Measurements from ENCODE around the gene MED13L. TPM values are rescaled to one million over a fixed set of nuclear protein-coding genes. Genes with fewer than 3 reads are reported as not detected.
"Not testable (repeated sequence)": the region's sequence is repeated elsewhere in the genome, so short reads cannot be mapped to it uniquely, and the experiment has no call there.

Gene MED13L
- total RNA-seq, 3 donors from 2014 or later: 45.6 to 49.7 (median 47.5) TPM

DNA sequence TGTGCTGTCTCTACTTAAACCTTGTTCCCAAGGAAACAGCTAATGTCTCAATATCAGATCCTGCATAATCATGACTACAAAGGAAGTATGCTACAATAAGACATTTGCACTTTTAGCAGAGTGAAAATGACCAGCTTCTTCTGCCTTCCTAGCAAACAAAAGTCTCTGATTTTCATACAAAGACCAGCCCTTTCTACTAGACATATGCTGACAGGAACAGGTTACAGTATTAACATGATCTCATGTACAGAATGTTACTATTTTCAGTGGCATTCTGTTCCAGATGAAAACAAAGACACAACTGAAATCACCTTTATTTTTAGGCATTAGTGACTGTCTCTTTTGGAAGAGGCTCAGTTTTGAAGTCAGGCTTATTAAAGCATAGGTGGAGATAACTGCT, 228.6 kb downstream of the MED13L start:
- H3K4me1 Mint-ChIP-seq (ENCODE audit: low read depth): peaks cover 56% of the 10 kb centered on the region
- H3K4me3 Mint-ChIP-seq: no peak overlapping the region
- no peak for ATAC-seq
- H3K36me3 Mint-ChIP-seq (ENCODE audit: insufficient read depth): no peaks in the 10 kb centered on the region
- H3K27me3 Mint-ChIP-seq (ENCODE audit: low read depth): no peaks in the 10 kb centered on the region
- H3K9me3 Mint-ChIP-seq: no peaks in the 10 kb centered on the region
- no peak for DNase-seq

GRCh38 chr12:116046039-116046438, 231.5 kb downstream of the MED13L start:
- no peak for ATAC-seq
- no peak for DNase-seq
- no peak overlapping the region for H3K4me3 Mint-ChIP-seq
- H3K27me3 Mint-ChIP-seq (ENCODE audit: low read depth): no peaks in the 10 kb centered on the region
- H3K4me1 Mint-ChIP-seq (ENCODE audit: low read depth): peaks cover 42% of the 10 kb centered on the region
- H3K36me3 Mint-ChIP-seq (ENCODE audit: insufficient read depth): peaks cover 2% of the 10 kb centered on the region
- no peaks in the 10 kb centered on the region for H3K9me3 Mint-ChIP-seq

DNA sequence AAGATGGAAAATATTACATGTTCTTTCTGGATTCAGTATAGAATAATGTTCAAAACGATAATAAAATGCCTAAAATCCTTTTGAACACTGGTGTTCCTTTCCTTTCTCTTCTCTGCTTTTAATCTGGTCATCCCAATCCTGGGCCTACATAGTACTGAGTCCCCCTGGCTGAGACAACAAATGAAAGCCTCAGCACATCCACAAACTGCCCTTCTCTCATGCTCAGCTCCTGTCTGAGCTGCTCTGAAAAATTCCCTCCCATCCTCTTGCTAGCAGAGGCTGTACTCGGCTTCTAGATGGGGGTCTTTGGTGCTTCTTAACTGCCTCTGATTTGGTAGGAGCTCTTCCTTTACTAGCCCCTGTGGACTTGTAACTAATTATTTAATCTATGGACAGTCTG, 232.3 kb downstream of the MED13L start:
- no peaks in the 10 kb centered on the region for H3K27me3 Mint-ChIP-seq (ENCODE audit: low read depth)
- H3K36me3 Mint-ChIP-seq (ENCODE audit: insufficient read depth): peaks cover 5% of the 10 kb centered on the region
- DNase-seq (no peak), ATAC-seq (no peak)
- H3K4me3 Mint-ChIP-seq: no peak overlapping the region
- no peaks in the 10 kb centered on the region for H3K9me3 Mint-ChIP-seq
- H3K4me1 Mint-ChIP-seq (ENCODE audit: low read depth): peaks cover 42% of the 10 kb centered on the region

DNA sequence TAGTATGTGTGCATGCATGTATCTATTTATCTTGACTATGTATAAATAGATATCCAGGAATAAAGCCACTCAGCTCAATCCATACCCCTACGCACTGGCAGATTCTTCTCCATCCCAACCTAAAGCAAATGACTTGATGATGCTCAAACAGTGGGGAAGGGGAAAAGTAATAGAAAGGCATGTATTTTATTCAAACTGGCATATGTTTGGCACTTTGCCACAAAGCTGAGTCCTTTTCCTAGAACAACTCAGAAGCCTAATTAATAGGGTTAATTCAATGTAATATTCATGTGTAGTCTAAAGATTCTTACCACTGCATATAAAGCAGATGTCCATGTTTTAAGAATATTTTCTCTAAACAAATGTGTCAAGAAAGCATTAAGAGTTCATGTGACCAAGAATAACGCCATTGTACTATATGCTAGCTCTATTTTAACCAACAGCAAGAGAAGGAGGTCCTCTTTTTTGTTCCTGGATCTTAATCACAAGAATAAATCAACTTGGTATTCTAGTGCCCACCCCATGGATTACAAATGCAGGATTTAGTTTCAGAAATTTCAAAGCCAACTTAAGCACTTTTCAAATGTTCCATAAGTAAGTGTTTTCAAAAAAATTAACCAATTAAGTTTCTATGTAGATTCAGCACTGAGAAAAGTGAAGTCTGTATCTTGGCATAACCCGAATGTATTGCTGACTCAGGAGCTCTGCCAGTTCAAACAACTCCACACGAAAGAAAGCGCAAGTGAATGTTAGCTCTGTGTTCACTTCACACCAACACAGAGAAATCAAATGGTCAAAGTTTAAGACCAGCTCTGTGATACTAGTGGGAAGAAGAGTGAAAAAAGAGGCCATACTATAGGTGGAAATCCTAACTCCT, 233.6 kb downstream of the MED13L start:
- no peak for DNase-seq
- Mint-ChIP-seq H3K4me3 (no peak overlapping the region), H3K36me3 (ENCODE audit: insufficient read depth) (peaks cover 5% of the 10 kb centered on the region), H3K4me1 (ENCODE audit: low read depth) (peaks cover 38% of the 10 kb centered on the region), H3K27me3 (ENCODE audit: low read depth) (no peaks in the 10 kb centered on the region), H3K9me3 (no peaks in the 10 kb centered on the region)
- ATAC-seq: no peak

DNA sequence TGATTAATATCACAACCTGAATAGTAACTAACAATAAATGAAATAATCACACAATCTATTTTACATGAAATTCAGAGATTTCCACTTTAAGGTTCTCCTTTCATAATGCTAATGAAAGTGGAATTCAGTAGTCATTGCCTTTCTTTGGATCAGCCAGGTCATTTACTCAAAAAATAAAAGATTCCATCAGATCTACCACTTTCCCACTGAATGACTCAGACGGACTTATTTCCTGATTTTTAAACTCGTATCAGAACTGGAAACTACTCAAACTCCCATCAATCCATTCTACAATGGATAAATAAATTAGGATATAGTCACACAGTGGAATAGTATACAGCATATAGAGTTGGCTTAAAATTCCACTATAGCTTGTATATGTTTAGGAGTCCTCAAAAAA, 237.1 kb downstream of the MED13L start:
- Mint-ChIP-seq H3K36me3 (ENCODE audit: insufficient read depth) (peaks cover 5% of the 10 kb centered on the region), H3K4me3 (no peak overlapping the region), H3K4me1 (ENCODE audit: low read depth) (peaks cover 31% of the 10 kb centered on the region), H3K9me3 (no peaks in the 10 kb centered on the region), H3K27me3 (ENCODE audit: low read depth) (no peaks in the 10 kb centered on the region)
- DNase-seq (no peak), ATAC-seq (no peak)

DNA sequence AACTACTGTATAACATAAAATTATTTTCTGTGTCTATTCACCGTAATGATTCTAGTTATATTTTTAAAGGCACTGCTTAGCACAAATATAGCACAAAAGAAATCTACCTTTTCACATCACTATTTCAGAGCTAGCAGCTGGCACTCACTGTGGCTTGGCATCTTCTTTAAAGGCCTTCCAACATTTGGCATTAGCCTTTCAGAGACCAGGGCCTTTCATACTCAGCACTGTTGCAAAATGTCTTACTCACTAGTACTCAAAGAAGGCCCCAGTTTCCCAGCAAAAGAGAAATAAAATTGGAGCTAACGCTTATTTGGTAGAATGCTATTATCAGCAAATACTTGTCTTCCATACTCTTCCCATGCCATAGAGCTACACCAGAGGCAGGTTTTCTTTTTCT, 238.4 kb downstream of the MED13L start:
- H3K4me3 Mint-ChIP-seq: no peak overlapping the region
- peaks cover 5% of the 10 kb centered on the region for H3K36me3 Mint-ChIP-seq (ENCODE audit: insufficient read depth)
- H3K4me1 Mint-ChIP-seq (ENCODE audit: low read depth): peaks cover 21% of the 10 kb centered on the region
- ATAC-seq (no peak), DNase-seq (no peak)
- H3K27me3 Mint-ChIP-seq (ENCODE audit: low read depth): no peaks in the 10 kb centered on the region
- no peaks in the 10 kb centered on the region for H3K9me3 Mint-ChIP-seq

- no peak overlapping the region for H3K4me3 Mint-ChIP-seq
- peaks cover 5% of the 10 kb centered on the region for H3K36me3 Mint-ChIP-seq (ENCODE audit: insufficient read depth)
- no peak for ATAC-seq
- no peak for DNase-seq
- peaks cover 17% of the 10 kb centered on the region for H3K4me1 Mint-ChIP-seq (ENCODE audit: low read depth)
- H3K9me3 Mint-ChIP-seq: no peaks in the 10 kb centered on the region
- H3K27me3 Mint-ChIP-seq (ENCODE audit: low read depth): no peaks in the 10 kb centered on the region
Observed at GRCh38 chr12:116037941-116038837, 239.3 kb downstream of the MED13L start.

- DNase-seq (no peak), ATAC-seq (no peak)
- no peaks in the 10 kb centered on the region for H3K36me3 Mint-ChIP-seq (ENCODE audit: insufficient read depth)
- H3K4me3 Mint-ChIP-seq: no peak overlapping the region
- peaks cover 6% of the 10 kb centered on the region for H3K4me1 Mint-ChIP-seq (ENCODE audit: low read depth)
- no peaks in the 10 kb centered on the region for H3K9me3 Mint-ChIP-seq
- no peaks in the 10 kb centered on the region for H3K27me3 Mint-ChIP-seq (ENCODE audit: low read depth)
Observed at GRCh38 chr12:116033765-116034164, 243.7 kb downstream of the MED13L start.

DNA sequence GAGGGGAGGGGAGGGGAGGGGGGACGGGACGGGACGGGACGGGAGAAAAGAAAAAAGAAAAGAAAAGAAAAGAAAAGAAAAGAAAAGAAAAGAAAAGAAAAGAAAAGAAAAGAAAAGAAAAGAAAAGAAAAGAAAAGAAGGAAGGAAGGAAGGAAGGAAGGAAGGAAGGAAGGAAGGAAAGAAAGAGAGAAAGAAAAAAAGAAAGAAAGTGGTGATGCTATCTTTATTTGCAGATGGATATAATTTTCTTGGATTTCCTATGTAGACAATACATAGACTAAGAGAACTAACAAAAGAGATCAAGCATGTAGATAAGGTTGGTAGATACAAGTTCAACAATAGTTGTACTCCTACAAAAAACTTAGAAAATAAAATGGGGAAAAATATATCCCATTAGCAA, 245.9 kb downstream of the MED13L start:
- H3K27me3 Mint-ChIP-seq (ENCODE audit: low read depth): not testable (repeated sequence)

DNA sequence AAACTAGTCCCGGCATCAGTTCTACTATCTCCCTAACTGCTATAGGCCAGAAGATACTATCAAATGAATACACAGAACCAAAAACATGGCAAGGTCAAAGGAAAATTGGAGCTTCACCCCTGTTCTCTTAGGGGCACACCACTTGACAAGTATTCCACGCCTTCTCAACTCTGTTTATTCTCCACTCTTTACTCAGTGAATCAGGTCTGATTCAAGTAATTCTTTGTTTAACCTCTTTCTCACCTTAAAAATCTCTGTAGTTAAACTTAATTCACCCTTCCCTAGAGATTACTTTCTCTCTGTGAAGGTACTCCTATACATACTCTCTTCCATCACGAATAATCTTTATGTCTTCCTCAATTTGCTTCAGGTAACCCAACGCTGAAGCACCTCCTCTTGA, 248.9 kb downstream of the MED13L start:
- Mint-ChIP-seq H3K36me3 (ENCODE audit: insufficient read depth) (no peaks in the 10 kb centered on the region), H3K9me3 (no peaks in the 10 kb centered on the region), H3K4me1 (ENCODE audit: low read depth) (peaks cover 34% of the 10 kb centered on the region), H3K27me3 (ENCODE audit: low read depth) (no peaks in the 10 kb centered on the region), H3K4me3 (no peak overlapping the region)
- ATAC-seq (no peak), DNase-seq (no peak)

More for the DNA sequence above, 245.9 kb downstream of the MED13L start:
- H3K9me3 Mint-ChIP-seq; H3K36me3 Mint-ChIP-seq (ENCODE audit: insufficient read depth); DNase-seq; ATAC-seq; H3K4me3 Mint-ChIP-seq: not testable (repeated sequence)
- peaks cover 22% of the 10 kb centered on the region for H3K4me1 Mint-ChIP-seq (ENCODE audit: low read depth)

DNA sequence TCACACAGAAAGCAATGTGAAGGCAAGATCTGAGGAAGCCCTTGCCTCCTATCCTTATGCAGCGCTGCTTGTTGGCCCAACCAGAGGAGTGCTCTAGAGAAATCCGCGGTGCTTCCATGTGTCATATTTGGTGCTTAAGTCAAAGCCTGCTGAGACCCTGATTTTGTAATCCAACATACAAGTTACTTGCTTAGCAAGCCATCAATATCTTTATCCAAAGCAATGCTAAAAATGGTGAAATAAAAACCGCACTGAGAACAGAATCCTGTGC, 250.0 kb downstream of the MED13L start:
- Mint-ChIP-seq H3K36me3 (ENCODE audit: insufficient read depth) (no peaks in the 10 kb centered on the region), H3K4me3 (no peak overlapping the region), H3K9me3 (no peaks in the 10 kb centered on the region), H3K4me1 (ENCODE audit: low read depth) (peaks cover 34% of the 10 kb centered on the region), H3K27me3 (ENCODE audit: low read depth) (no peaks in the 10 kb centered on the region)
- ATAC-seq (no peak), DNase-seq (no peak)

DNA sequence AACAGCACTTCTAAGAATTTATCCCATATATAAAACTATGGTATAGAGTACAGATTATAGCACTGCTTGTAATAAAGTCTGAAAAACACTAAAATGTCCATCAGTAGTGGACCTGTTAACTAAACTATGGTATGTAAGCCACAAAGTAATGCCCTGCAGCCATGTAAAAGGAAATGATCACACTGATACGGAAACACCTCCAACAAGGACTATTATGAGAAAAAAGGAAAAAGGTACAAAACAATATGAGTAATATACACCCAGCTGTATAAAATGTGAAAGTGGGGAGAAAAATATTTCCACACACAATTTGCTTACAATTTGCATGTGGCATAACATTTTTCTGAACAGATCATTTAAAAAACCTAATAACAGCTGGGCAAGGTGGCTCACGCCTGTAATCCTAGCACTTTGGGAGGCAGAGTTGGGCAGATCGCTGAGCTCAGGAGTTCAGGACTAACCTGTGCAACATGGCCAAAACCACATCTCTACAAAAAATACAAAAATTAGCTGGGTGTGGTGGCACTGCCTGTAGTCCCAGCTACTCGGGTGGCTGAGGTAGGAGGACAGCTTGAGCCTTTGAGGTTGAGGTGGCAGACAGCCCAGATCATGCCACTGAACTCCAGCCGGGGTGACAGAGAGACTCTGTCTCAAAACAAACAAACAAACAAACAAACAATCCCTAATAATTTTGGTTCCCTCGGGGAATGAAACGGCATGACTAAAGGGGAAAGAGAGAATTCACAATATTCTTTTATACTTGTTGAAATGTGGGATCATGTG, 250.5 kb downstream of the MED13L start:
- Mint-ChIP-seq H3K27me3 (ENCODE audit: low read depth) (no peaks in the 10 kb centered on the region), H3K4me3 (no peak overlapping the region), H3K9me3 (no peaks in the 10 kb centered on the region)

DNA sequence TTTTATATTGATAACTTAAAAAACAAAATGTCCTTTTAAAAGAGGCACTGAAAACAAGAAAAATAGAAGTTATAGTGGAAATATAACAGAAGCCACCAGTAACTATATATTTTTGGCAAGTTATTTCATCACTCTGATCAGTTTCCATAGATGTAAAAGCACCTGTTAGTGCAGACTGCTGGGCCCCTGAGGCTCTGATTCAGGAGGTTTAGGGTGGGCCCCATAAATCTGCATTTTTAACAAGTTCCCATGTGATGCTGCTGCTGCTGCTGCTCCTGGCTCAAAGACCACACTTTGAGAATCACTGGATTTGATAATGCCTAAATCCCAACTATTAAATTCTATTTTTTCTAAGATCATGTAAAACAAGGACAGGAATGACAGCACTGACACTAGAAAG, 251.1 kb downstream of the MED13L start:
- H3K27me3 Mint-ChIP-seq (ENCODE audit: low read depth): no peaks in the 10 kb centered on the region
- H3K4me3 Mint-ChIP-seq: no peak overlapping the region
- ATAC-seq (no peak), DNase-seq (no peak)
- H3K4me1 Mint-ChIP-seq (ENCODE audit: low read depth): peaks cover 34% of the 10 kb centered on the region
- H3K9me3 Mint-ChIP-seq: no peaks in the 10 kb centered on the region
- H3K36me3 Mint-ChIP-seq (ENCODE audit: insufficient read depth): no peaks in the 10 kb centered on the region

More for the DNA sequence above, 250.5 kb downstream of the MED13L start:
- Mint-ChIP-seq H3K4me1 (ENCODE audit: low read depth) (peaks cover 34% of the 10 kb centered on the region), H3K36me3 (ENCODE audit: insufficient read depth) (no peaks in the 10 kb centered on the region)
- ATAC-seq (no peak), DNase-seq (no peak)

- peaks cover under 1% of the 10 kb centered on the region for H3K36me3 Mint-ChIP-seq (ENCODE audit: insufficient read depth)
- peaks cover 34% of the 10 kb centered on the region for H3K4me1 Mint-ChIP-seq (ENCODE audit: low read depth)
- ATAC-seq: no peak
- DNase-seq: no peak
- no peak overlapping the region for H3K4me3 Mint-ChIP-seq
- H3K9me3 Mint-ChIP-seq: no peaks in the 10 kb centered on the region
- H3K27me3 Mint-ChIP-seq (ENCODE audit: low read depth): no peaks in the 10 kb centered on the region
Observed at GRCh38 chr12:116024769-116025168, 252.7 kb downstream of the MED13L start.
